Keratinocyte (primary cell): ENCODE measurements around the gene LY6G6F. TPM values are rescaled to one million over a fixed set of nuclear protein-coding genes. Genes with fewer than 3 reads are reported as not detected.
A peak's percentile ranks its signal among the peaks of the same experiment; 100 is the strongest.

ENCODE experiments used
- DNase-seq: peaks from one replicate; pipeline ENCODE4 v3.0.0-alpha.2; 2011; ENCODE audit warnings: low read depth, missing footprints, low spot score
- FAIRE-seq: peaks from 2 replicates; lab custom pipeline; 2011; peaks lifted over from hg19 to GRCh38; lab: Jason Lieb, UNC
- H2AFZ ChIP-seq: 2 replicates; pipeline ENCODE4 v1.6.0; 2012; ENCODE audit warnings: low read length, control low read depth, inconsistent platforms; ENCODE audit not compliant: control insufficient read depth
- H3K27ac ChIP-seq: 2 replicates; pipeline ENCODE4 v1.5.1; 2011; ENCODE audit warnings: low read length; ENCODE audit not compliant: control insufficient read depth, insufficient read depth
- H3K27me3 ChIP-seq: 3 replicates; pipeline ENCODE4 v1.6.0; 2011; ENCODE audit warnings: low read length; ENCODE audit not compliant: control insufficient read depth, insufficient read depth; ENCODE audit errors: extremely low read depth
- H3K36me3 ChIP-seq, 2 experiments: 2 replicates in 1 of 2; 3 replicates in 1 of 2; pipeline ENCODE4 v1.5.1; 2011; ENCODE audit warnings: low read length in 2 of 2, mild to moderate bottlenecking in 1 of 2; ENCODE audit not compliant: control insufficient read depth in 2 of 2, insufficient read depth in 2 of 2; ENCODE audit errors: extremely low read depth in 1 of 2
- H3K4me1 ChIP-seq: 3 replicates; pipeline ENCODE4 v1.5.1; 2011; ENCODE audit warnings: low read length; ENCODE audit not compliant: control insufficient read depth, insufficient read depth; ENCODE audit errors: extremely low read depth
- H3K4me2 ChIP-seq: 3 replicates; pipeline ENCODE4 v1.6.0; 2011; ENCODE audit warnings: low read depth, low read length; ENCODE audit not compliant: control insufficient read depth, insufficient read depth; ENCODE audit errors: extremely low read depth
- H3K4me3 ChIP-seq, 3 experiments: fragments of 200-600 bp in 1 of 3; sonication (generic) in 1 of 3; 2 replicates in 2 of 3; 3 replicates in 1 of 3; pipeline ENCODE4 v1.5.1; 2011 to 2016; ENCODE audit warnings: low read length in 3 of 3, mild to moderate bottlenecking in 3 of 3, control low read depth in 2 of 3, inconsistent platforms in 1 of 3, low read depth in 1 of 3, mixed read lengths in 1 of 3, mixed run types in 1 of 3, moderate library complexity in 1 of 3; ENCODE audit not compliant: control insufficient read depth in 2 of 3, insufficient read depth in 2 of 3; ENCODE audit errors: extremely low read depth in 1 of 3
- H3K79me2 ChIP-seq: 2 replicates; pipeline ENCODE4 v1.6.0; 2012; ENCODE audit warnings: low read length; ENCODE audit not compliant: control insufficient read depth, insufficient read depth
- H3K9ac ChIP-seq: 3 replicates; pipeline ENCODE4 v1.6.0; 2011; ENCODE audit warnings: low read length; ENCODE audit not compliant: control insufficient read depth, insufficient read depth; ENCODE audit errors: extremely low read depth
- H3K9me1 ChIP-seq: 3 replicates; pipeline ENCODE4 v1.6.0; 2011; ENCODE audit warnings: low read length; ENCODE audit not compliant: control insufficient read depth, insufficient read depth; ENCODE audit errors: extremely low read depth
- H3K9me3 ChIP-seq: 2 replicates; pipeline ENCODE4 v1.5.1; 2012; ENCODE audit warnings: low read depth, low read length; ENCODE audit not compliant: control insufficient read depth
- H4K20me1 ChIP-seq: 3 replicates; pipeline ENCODE4 v1.6.0; 2011; ENCODE audit warnings: low read length; ENCODE audit not compliant: control insufficient read depth, insufficient read depth; ENCODE audit errors: extremely low read depth
- EZH2 ChIP-seq: IDR thresholded peaks from one replicate; pipeline ENCODE4 v1.6.1; 2012; ENCODE audit warnings: inconsistent platforms, mild to moderate bottlenecking, low read length, moderate library complexity
- dilution Hi-C: fragments of 300-500 bp; cut with MboI; formaldehyde crosslinking; loops from one replicate; pipeline ENCODE4 v1.7.0; 2020; ENCODE audit warnings: low sequenced_read_pairs; ENCODE audit not compliant: extremely low pct_ligation_motif_present
- polyA plus RNA-seq, 5 experiments: library from polyadenylated mRNA; depleted of rRNA in 3 of 5; stranded (reverse) in 3 of 5; stranded (forward) in 1 of 5; unstranded in 1 of 5; fragments of >200 nt; gene quantifications; 1 replicate in 1 of 5; 2 replicates in 3 of 5; 3 replicates in 1 of 5; pipeline versions ENCODE4 v1.2.1 to v1.2.3, GENCODE V29; 2011 to 2012; ENCODE audit warnings: missing spikeins in 2 of 5, low read depth in 1 of 5, low replicate concordance in 1 of 5
- TF ChIP-seq, protein P1 (sequence below), 3 experiments: IDR thresholded peaks in 1 of 3; conservative IDR thresholded peaks in 1 of 3; optimal IDR thresholded peaks in 1 of 3; 2 replicates in 2 of 3; 3 replicates in 1 of 3; pipeline versions ENCODE3 to v1.5.1; 2011; ENCODE audit warnings: low read length in 3 of 3, mild to moderate bottlenecking in 3 of 3, moderate library complexity in 2 of 3, control low read depth in 1 of 3, inconsistent platforms in 1 of 3; ENCODE audit not compliant: insufficient read depth in 2 of 3; ENCODE audit errors: extremely low read depth in 1 of 3

LY6G6F gene
- polyA plus RNA-seq, 1 donor (not counting 4 experiments of a cell fraction or from before 2014, with no cell fraction given), result not detected

DNA sequence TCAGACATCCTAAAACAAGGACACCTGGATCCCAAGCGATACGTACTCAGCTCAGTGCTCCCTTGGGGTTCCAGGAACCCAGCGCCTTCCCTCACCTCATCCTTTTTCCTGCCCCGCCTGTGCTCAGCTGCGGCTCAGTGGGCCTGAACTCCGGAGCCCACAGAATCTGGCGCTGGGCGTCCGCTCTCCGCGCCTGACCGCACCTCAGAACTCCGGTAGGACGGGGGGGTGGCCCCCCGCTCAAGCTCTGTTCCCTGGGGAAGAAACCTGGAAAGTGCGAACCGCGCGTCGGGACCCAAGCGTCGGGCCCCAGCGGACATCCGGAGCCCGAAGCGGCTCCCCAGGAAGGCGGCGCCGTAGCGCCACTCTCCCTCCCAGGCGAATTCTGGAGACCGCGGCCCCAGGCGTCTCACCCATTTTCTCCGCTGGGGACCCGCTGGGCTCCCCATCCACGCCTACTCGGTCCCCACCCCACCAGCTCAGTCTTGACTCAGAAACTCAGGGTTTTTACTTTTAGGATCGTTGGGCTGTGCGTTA lies 25.5 kb upstream of the LY6G6F start:
- no peaks in the 10 kb centered on the region for H3K9me1 ChIP-seq
- H3K9me3 ChIP-seq, result no peaks in the 10 kb centered on the region
- no peaks in the 10 kb centered on the region for H4K20me1 ChIP-seq
- H3K27ac ChIP-seq, result no peak overlapping the region
- H3K9ac ChIP-seq, result peak overlapping the region; percentile 49
- H3K36me3 ChIP-seq, result peaks cover 0 to 5% of the 10 kb centered on the region in 2 experiments
- H3K4me2 ChIP-seq, result peak overlapping the region; percentile 92
- no peaks in the 10 kb centered on the region for H3K79me2 ChIP-seq
- H3K4me3 ChIP-seq, result peak overlapping the region; percentile 35 to 79 (median 69)
- H2AFZ ChIP-seq, result peak overlapping the region; percentile 84
- FAIRE-seq (no peak), DNase-seq (no peak)
- peaks cover 11% of the 10 kb centered on the region for H3K4me1 ChIP-seq
- dilution Hi-C loops, result no loop called here
- TF ChIP-seq EZH2, result no peak
- TF ChIP-seq, protein P1, sequence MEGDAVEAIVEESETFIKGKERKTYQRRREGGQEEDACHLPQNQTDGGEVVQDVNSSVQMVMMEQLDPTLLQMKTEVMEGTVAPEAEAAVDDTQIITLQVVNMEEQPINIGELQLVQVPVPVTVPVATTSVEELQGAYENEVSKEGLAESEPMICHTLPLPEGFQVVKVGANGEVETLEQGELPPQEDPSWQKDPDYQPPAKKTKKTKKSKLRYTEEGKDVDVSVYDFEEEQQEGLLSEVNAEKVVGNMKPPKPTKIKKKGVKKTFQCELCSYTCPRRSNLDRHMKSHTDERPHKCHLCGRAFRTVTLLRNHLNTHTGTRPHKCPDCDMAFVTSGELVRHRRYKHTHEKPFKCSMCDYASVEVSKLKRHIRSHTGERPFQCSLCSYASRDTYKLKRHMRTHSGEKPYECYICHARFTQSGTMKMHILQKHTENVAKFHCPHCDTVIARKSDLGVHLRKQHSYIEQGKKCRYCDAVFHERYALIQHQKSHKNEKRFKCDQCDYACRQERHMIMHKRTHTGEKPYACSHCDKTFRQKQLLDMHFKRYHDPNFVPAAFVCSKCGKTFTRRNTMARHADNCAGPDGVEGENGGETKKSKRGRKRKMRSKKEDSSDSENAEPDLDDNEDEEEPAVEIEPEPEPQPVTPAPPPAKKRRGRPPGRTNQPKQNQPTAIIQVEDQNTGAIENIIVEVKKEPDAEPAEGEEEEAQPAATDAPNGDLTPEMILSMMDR (optimal IDR thresholded peaks at IDR 0.05 in 1 of 3, IDR thresholded peaks at IDR 0.05 in 1 of 3, conservative IDR thresholded peaks at IDR 0.05 in 1 of 3; ENCODE audit: extremely low read depth in 1 of 3, insufficient read depth in 2 of 3, low read length in 3 of 3), result peak in 2 of 3 experiments; percentile 19 to 29
- H3K27me3 ChIP-seq, result no peaks in the 10 kb centered on the region

DNA sequence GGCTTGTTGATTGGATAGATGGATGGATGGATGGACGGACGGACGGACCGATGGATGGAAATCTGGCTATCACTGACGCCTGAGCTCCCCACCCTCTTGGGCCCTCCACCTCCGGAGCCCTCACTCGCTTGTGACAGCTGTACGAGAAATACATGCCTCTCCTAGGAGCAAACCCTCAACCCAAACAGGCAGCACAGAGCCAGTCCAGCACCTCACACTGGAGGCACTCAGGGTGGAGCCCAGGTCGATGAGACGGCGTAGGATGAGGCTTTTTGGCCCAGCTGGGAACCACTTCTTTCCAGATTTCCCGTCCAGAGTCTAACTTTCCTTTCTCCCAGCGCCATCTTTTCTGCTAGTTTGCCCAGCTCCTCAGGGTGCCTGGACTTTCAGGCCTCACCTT lies 23.1 kb upstream of the LY6G6F start:
- Histone ChIP-seq H3K4me1 (peaks cover 11% of the 10 kb centered on the region), H3K4me2 (no peak overlapping the region), H4K20me1 (no peaks in the 10 kb centered on the region), H3K9ac (no peak overlapping the region), H3K9me1 (no peaks in the 10 kb centered on the region), H3K79me2 (no peaks in the 10 kb centered on the region), H2AFZ (no peak overlapping the region), H3K36me3 (peaks cover 0 to 24% of the 10 kb centered on the region in 2 experiments), H3K27me3 (no peaks in the 10 kb centered on the region), H3K9me3 (no peaks in the 10 kb centered on the region), H3K4me3 (no peak overlapping the region), H3K27ac (no peak overlapping the region)
- DNase-seq, result no peak
- dilution Hi-C loops, result no loop called here
- no peak for TF ChIP-seq EZH2
- TF ChIP-seq, protein P1 (optimal IDR thresholded peaks at IDR 0.05 in 1 of 3, IDR thresholded peaks at IDR 0.05 in 1 of 3, conservative IDR thresholded peaks at IDR 0.05 in 1 of 3; ENCODE audit: extremely low read depth in 1 of 3, insufficient read depth in 2 of 3, low read length in 3 of 3), result no peak
- FAIRE-seq, result no peak
